ENCODE results near the gene CHRNE.

The CHRNE gene

DNA sequence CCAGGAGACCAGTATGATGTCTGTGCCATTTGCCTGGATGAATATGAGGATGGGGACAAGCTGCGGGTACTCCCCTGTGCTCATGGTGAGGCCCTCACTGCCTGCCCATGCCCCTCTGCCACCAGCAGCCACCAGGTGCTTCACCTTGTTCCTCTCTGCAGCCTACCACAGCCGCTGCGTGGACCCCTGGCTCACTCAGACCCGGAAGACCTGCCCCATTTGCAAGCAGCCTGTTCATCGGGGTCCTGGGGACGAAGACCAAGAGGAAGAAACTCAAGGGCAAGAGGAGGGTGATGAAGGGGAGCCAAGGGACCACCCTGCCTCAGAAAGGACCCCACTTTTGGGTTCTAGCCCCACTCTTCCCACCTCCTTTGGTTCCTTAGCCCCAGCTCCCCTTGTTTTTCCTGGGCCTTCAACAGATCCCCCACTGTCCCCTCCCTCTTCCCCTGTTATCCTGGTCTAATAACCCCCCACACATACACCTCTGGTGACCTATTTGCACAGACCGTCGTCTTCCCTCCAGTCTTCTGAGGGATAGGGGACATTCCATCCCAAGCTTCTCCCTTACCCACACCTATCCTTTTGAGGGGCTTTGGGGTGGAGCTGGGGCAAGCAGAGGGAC, 41.8 kb upstream of the CHRNE start:
- H3K4me3 ChIP-seq (ENCODE audit: low read depth, low read length) = no peak overlapping the region
- TF ChIP-seq, protein P1, sequence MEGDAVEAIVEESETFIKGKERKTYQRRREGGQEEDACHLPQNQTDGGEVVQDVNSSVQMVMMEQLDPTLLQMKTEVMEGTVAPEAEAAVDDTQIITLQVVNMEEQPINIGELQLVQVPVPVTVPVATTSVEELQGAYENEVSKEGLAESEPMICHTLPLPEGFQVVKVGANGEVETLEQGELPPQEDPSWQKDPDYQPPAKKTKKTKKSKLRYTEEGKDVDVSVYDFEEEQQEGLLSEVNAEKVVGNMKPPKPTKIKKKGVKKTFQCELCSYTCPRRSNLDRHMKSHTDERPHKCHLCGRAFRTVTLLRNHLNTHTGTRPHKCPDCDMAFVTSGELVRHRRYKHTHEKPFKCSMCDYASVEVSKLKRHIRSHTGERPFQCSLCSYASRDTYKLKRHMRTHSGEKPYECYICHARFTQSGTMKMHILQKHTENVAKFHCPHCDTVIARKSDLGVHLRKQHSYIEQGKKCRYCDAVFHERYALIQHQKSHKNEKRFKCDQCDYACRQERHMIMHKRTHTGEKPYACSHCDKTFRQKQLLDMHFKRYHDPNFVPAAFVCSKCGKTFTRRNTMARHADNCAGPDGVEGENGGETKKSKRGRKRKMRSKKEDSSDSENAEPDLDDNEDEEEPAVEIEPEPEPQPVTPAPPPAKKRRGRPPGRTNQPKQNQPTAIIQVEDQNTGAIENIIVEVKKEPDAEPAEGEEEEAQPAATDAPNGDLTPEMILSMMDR (IDR thresholded peaks at IDR 0.05; ENCODE audit: low read depth, low read length) = no peak
- in situ Hi-C loops (cut with HindIII; ENCODE audit: low sequenced_read_pairs) = no loop called here
- DNase-seq (ENCODE audit: low read depth, low spot score) = no peak

DNA sequence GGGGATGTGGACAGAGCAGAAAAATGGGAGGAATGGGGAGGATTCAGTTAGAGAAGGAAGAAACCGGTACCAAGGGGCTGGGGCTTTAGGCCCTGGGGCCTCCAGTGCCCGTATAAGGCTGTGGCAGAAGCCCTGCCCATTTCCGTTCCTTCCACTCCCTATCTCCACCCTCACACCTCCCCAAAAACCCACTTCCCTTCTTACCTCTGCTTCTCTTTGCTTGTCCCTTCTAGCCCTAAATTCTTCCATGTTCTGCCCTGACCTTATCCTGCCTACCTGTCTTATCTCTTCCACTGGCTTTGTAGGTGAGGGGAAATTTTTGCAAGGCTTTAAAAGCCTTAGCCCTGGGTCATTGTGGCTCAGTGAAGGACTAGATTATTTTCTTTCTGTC, 41.3 kb upstream of the CHRNE start:
- in situ Hi-C loops (cut with HindIII; ENCODE audit: low sequenced_read_pairs) = no loop called here
- no peak for DNase-seq (ENCODE audit: low read depth, low spot score)
- TF ChIP-seq, protein P1 (IDR thresholded peaks at IDR 0.05; ENCODE audit: low read depth, low read length) = no peak
- H3K4me3 ChIP-seq (ENCODE audit: low read depth, low read length) = no peak overlapping the region

DNA sequence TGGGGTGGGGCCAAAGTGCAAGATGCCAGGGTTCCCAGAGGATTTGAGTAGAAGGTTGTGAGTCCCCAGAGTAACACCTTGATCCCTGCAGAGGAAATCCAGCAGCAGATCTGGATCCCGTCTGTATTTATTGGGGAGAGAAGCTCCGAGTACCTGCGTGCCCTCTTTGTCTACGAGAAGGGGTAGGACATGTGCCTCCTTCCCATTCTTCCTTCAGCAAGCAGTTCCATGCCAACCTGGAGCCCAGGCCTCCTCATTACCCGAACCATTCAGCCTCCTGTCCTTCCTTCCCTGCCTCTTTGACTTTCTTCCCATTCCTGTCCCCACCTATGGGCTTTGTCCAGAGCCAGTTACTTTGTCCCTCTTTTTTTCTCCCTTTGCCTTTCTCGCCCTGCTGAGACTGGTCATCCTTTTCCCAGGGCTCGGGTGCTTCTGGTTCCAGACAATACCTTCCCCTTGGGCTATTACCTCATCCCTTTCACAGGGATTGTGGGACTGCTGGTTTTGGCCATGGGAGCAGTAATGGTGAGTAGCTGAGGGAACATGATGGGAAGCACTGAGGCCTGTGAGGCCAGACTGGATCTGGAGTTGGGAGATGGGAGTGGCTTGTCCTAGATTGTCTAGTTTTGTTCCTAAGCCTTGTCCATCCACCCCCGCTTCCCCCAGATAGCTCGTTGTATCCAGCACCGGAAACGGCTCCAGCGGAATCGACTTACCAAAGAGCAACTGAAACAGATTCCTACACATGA, 40.0 kb upstream of the CHRNE start:
- TF ChIP-seq, protein P1 (IDR thresholded peaks at IDR 0.05; ENCODE audit: low read depth, low read length) = no peak
- in situ Hi-C loops (cut with HindIII; ENCODE audit: low sequenced_read_pairs) = no loop called here
- no peak for DNase-seq (ENCODE audit: low read depth, low spot score)
- H3K4me3 ChIP-seq (ENCODE audit: low read depth, low read length) = no peak overlapping the region

DNA sequence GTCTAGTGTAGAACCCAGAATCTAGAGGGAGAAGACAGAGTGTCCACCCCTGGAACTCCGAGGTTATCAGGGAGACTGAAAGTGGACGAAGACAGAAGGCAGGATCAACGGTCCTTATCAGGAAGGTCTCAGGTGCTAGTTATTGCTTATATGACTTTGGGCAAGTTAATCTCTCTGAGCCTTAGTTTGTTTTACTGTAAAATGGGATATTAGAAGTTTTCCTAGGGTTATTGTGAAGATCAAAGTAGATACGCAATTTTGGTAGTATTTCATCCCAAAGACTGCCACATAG, 38.4 kb upstream of the CHRNE start:
- H3K4me3 ChIP-seq (ENCODE audit: low read depth, low read length) = peak overlapping the region; percentile 97
- in situ Hi-C loops (cut with HindIII; ENCODE audit: low sequenced_read_pairs) = no loop called here
- TF ChIP-seq, protein P1 (IDR thresholded peaks at IDR 0.05; ENCODE audit: low read depth, low read length) = no peak
- DNase-seq (ENCODE audit: low read depth, low spot score) = no peak

DNA sequence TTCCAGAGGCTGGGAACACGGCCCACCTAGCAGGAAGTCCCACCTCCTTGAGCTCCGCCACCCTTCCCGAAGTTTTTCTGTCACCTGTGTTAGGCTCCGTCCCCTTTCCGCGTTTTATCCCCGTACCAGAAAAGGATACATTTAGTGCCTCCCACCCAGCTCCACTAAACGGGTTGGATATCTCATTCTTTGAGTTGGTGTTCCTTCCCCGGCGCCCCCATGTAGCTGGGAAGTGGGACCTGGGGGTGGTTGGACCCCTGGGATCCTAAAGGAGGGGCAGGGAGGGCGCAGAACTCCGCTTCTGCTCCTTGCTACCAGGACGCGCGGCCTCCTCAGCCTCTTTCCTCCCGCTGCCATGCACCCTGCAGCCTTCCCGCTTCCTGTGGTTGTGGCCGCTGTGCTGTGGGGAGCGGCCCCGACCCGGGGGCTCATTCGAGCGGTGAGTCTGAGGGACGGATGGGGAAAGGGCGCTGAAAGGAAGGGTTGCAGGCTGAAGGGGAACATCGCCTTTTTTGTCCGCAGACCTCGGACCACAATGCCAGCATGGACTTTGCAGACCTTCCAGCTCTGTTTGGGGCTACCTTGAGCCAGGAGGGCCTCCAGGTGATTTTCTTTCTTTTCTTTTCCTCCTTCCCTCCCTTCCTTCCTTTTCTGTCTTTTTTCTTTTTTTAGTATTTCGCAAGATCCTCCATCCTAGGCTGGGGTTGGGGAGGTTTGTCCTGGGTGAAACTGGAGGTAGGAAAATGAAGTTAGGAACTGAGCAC, 37.8 kb upstream of the CHRNE start:
- in situ Hi-C loops (cut with HindIII; ENCODE audit: low sequenced_read_pairs) = no loop called here
- peak overlapping the region; percentile 97 for H3K4me3 ChIP-seq (ENCODE audit: low read depth, low read length)
- DNase-seq (ENCODE audit: low read depth, low spot score) = no peak
- TF ChIP-seq, protein P1 (IDR thresholded peaks at IDR 0.05; ENCODE audit: low read depth, low read length) = no peak

DNA sequence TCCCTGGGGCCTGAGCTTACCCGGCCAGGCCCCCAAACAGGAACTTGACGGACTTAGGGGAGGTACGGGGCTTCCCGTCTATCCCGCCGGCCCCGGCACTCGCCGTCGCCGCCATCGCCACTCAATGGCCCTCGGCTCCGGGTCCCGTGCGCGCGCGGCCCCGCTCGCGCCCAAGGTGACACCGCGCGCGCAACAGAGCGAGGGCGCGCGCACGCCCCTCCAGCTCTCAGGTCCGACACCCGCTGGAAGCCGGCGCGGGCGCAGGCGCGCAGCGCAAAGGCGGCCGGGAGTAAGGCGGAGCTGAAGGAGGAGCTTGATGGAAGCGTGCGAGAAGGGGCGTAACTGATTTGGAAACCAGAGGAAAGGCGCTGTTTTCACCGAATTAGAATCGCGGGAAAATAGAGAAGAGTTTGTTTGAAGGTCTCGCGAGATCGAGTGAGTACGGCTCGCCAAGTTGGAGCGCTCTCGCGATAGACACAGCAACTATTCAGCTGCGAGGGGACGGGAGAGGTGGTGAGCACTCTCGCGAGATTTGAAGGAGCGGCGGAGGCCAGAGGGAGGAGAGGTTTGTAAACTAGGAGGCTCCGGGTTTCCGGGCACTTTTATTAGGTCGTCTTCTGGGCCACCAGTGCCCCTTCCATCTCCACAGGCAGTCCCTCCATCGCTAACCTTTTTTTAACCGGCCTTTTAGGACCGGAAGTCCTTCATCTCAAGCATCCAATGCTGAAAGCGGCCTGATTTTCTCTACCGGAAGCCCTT, 37.1 kb upstream of the CHRNE start, which contains the start of the genes RNF167 and SLC25A11:
TSS of gene RNF167 (plus strand) at position 473 of the 759 bp plus-strand sequence. CDS start 642 bp downstream, outside the sequence.
TSS of gene SLC25A11 (minus strand) at position 251 of the 759 bp plus-strand sequence. CDS start at position 115, 136 bp downstream.
- H3K4me3 ChIP-seq (ENCODE audit: low read depth, low read length) = peak within 1 kb of the TSS; percentile 97
- DNase-seq (ENCODE audit: low read depth, low spot score) = peak; percentile 100
- in situ Hi-C loops (cut with HindIII; ENCODE audit: low sequenced_read_pairs) = no loop called here
- TF ChIP-seq, protein P1 (IDR thresholded peaks at IDR 0.05; ENCODE audit: low read depth, low read length) = no peak

All from astrocyte of the spinal cord (primary cell).